C4-2B (cell line): Measurements from ENCODE around the gene FAM131A.

Source experiments
- H3K27ac ChIP-seq: fragments of 450-650 bp; 2 replicates; pipeline ENCODE4 v1.5.1; 2017
- ZFX ChIP-seq: fragments of 450-650 bp; IDR thresholded peaks from 2 replicates; pipeline ENCODE4 v1.6.1; 2017
- TF ChIP-seq, protein P1 (sequence below): fragments of 450-650 bp; conservative IDR thresholded peaks from 2 replicates; pipeline ENCODE4 v1.5.1; 2017; ENCODE audit warnings: mild to moderate bottlenecking

The FAM131A gene

GRCh38 chr3:184343200-184343876 lies 5.9 kb downstream of the FAM131A start:
- no peak for TF ChIP-seq ZFX
- TF ChIP-seq, protein P1, sequence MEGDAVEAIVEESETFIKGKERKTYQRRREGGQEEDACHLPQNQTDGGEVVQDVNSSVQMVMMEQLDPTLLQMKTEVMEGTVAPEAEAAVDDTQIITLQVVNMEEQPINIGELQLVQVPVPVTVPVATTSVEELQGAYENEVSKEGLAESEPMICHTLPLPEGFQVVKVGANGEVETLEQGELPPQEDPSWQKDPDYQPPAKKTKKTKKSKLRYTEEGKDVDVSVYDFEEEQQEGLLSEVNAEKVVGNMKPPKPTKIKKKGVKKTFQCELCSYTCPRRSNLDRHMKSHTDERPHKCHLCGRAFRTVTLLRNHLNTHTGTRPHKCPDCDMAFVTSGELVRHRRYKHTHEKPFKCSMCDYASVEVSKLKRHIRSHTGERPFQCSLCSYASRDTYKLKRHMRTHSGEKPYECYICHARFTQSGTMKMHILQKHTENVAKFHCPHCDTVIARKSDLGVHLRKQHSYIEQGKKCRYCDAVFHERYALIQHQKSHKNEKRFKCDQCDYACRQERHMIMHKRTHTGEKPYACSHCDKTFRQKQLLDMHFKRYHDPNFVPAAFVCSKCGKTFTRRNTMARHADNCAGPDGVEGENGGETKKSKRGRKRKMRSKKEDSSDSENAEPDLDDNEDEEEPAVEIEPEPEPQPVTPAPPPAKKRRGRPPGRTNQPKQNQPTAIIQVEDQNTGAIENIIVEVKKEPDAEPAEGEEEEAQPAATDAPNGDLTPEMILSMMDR = no peak

GRCh38 chr3:184344579-184345316 lies 7.3 kb downstream of the FAM131A start:
- no peak for TF ChIP-seq ZFX
- TF ChIP-seq, protein P1 = no peak
- H3K27ac ChIP-seq = no peak overlapping the region

More at GRCh38 chr3:184343200-184343876, 5.9 kb downstream of the FAM131A start:
- no peak overlapping the region for H3K27ac ChIP-seq

GRCh38 chr3:184345317-184346144 lies 8.1 kb downstream of the FAM131A start:
- TF ChIP-seq ZFX = no peak
- TF ChIP-seq, protein P1 = peak; percentile 86
- H3K27ac ChIP-seq = no peak overlapping the region; the same call in 1 of the 2 replicates

DNA sequence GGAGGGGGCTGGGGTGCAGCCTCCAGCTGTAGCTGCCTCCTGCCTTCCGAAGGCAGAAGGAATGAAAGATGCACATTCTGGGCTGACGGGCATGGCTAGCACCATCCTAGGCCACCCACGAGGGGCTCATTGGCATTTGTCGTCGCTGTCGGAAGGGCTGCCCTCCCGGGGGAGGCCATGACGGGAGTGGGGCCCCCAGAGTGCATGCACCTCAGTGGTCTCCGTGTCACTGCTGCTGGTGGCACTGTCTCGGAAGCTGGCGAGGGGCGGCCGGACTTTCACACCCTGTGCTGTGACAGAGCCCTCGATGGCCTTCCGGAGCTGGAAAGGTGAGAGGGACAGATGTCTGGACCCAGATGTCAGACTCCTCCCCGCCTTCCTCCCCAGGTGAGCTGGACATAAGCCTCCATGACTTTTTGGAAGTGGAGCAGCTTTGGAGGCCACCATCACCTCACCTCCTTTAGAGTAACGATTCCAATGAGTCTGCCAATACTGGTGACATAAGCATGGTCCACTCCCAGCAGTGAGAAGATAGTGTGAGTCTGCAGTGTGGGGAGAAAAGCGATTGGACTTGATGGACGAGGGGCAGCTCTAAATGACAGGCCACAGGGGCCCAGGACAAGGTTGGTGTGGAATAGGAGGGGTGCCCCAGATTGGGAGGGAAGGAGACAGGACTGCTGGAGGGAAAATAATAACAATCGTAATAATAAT lies 9.2 kb downstream of the FAM131A start:
- no peak overlapping the region for H3K27ac ChIP-seq
- TF ChIP-seq, protein P1 = no peak
- no peak for TF ChIP-seq ZFX

DNA sequence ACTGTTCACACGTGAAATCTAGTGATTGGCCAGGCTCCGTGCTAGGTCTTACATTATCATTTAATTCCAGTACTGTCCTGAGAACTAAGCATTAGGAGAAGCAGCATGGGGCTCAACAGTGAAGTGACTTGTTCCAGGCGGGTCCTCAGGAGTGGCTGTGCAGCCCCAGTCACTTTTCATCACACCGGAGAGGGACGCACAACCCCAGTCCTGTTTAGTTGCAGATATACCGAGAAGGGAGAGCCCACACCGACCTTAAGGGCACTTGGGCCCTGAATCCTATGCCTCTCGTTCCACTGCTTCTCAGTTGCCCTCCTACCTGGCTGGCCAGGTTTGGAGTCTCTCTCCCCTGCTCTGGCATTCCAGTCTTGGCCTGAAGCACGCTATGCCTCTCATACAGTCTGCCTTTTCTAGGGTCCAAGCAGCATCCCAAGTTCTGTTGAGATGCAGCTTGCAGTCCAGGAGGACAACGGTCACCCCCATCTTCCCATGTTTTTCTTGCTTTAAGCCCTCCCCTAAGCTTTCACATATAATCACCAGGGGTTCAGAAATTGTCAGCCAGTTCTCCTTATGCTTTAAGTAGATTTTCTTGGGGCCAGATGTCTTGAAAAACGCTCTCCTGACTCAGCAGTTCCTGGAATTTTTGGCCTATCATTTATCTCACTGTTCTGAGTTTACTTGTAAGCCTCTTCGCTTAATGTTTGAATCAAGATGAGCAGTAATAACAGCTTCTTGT lies 10.1 kb downstream of the FAM131A start:
- no peak overlapping the region for H3K27ac ChIP-seq
- no peak for TF ChIP-seq ZFX
- TF ChIP-seq, protein P1 = no peak

DNA sequence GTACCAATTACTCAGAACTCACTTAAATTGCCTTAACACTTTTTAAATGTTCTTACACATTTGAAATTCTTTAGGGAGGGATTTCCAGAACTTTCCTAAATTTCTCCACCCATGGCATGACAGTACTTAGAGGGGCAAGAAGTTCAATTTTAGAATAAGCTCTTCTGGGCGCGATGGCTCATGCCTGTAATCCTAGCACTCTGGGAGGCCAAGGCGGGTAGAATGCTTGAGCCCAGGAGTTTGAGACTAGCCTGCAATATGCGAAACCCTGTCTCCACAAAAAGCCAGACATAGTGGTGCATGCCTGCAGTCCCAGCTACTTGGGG lies 10.6 kb downstream of the FAM131A start:
- H3K27ac ChIP-seq = no peak overlapping the region
- TF ChIP-seq, protein P1 = no peak
- TF ChIP-seq ZFX = no peak
